HCT116 (cell line): ENCODE results near the gene URB1.

Source experiments
- CEBPB ChIP-seq: IDR thresholded peaks from 2 replicates; pipeline ENCODE4 v1.6.1; 2012; ENCODE audit warnings: low read depth
- EGR1 ChIP-seq: IDR thresholded peaks from 2 replicates; pipeline ENCODE4 v1.6.1; 2012; ENCODE audit warnings: low read depth
- ELF1 ChIP-seq: IDR thresholded peaks from 2 replicates; pipeline ENCODE4 v1.6.1; 2012; ENCODE audit warnings: low read depth, borderline replicate concordance
- EZH2 ChIP-seq: fragments of 200-600 bp; sonication (generic); IDR thresholded peaks from 2 replicates; pipeline ENCODE4 v1.6.1; 2017; ENCODE audit warnings: antibody characterized with exemption, mixed run types
- JUND ChIP-seq: IDR thresholded peaks from 2 replicates; pipeline ENCODE4 v1.6.1; 2012
- POLR2A ChIP-seq: IDR thresholded peaks from 2 replicates; pipeline ENCODE4 v1.7.0; 2011; ENCODE audit warnings: borderline replicate concordance; ENCODE audit not compliant: insufficient read depth, insufficient read length; ENCODE audit errors: extremely low read depth
- POLR2AphosphoS5 ChIP-seq: IDR thresholded peaks from 2 replicates; pipeline ENCODE4 v1.6.1; 2011; ENCODE audit warnings: mild to moderate bottlenecking, low read depth, low read length, moderate library complexity
- SIN3A ChIP-seq: IDR thresholded peaks from 2 replicates; pipeline ENCODE4 v1.6.1; 2012; ENCODE audit warnings: low read depth
- SP1 ChIP-seq: IDR thresholded peaks from 2 replicates; pipeline ENCODE4 v1.6.1; 2012; ENCODE audit warnings: low read depth
- TCF7L2 ChIP-seq: IDR thresholded peaks from 2 replicates; pipeline ENCODE4 v1.7.0; 2011; ENCODE audit warnings: borderline replicate concordance, inconsistent platforms; ENCODE audit not compliant: insufficient read depth, insufficient read length; ENCODE audit errors: extremely low read depth
- YY1 ChIP-seq: IDR thresholded peaks from 2 replicates; pipeline ENCODE4 v1.6.1; 2011; ENCODE audit warnings: low read length, low read depth, moderate library complexity, mild to moderate bottlenecking; ENCODE audit not compliant: insufficient replicate concordance; ENCODE audit errors: extremely low read depth
- ZBTB33 ChIP-seq: IDR thresholded peaks from 2 replicates; pipeline ENCODE4 v1.6.1; 2011; ENCODE audit warnings: mild to moderate bottlenecking, low read length, moderate library complexity; ENCODE audit not compliant: insufficient replicate concordance; ENCODE audit errors: extremely low read depth
- TF ChIP-seq, protein P1 (sequence below), 3 experiments: fragments of 200-600 bp in 1 of 3; sonication (generic) in 1 of 3; IDR thresholded peaks in 2 of 3; conservative IDR thresholded peaks in 1 of 3; 2 replicates each; pipeline ENCODE4 v1.5.1; 2012 to 2017; ENCODE audit warnings: low read depth in 2 of 3, low read length in 2 of 3, antibody characterized with exemption in 1 of 3, borderline replicate concordance in 1 of 3, control low read depth in 1 of 3, mild to moderate bottlenecking in 1 of 3, mixed read lengths in 1 of 3, mixed run types in 1 of 3, moderate library complexity in 1 of 3; ENCODE audit not compliant: insufficient read depth in 1 of 3
- TF ChIP-seq, protein P2 (sequence below): IDR thresholded peaks from 2 replicates; pipeline ENCODE4 v1.6.1; 2012

DNA sequence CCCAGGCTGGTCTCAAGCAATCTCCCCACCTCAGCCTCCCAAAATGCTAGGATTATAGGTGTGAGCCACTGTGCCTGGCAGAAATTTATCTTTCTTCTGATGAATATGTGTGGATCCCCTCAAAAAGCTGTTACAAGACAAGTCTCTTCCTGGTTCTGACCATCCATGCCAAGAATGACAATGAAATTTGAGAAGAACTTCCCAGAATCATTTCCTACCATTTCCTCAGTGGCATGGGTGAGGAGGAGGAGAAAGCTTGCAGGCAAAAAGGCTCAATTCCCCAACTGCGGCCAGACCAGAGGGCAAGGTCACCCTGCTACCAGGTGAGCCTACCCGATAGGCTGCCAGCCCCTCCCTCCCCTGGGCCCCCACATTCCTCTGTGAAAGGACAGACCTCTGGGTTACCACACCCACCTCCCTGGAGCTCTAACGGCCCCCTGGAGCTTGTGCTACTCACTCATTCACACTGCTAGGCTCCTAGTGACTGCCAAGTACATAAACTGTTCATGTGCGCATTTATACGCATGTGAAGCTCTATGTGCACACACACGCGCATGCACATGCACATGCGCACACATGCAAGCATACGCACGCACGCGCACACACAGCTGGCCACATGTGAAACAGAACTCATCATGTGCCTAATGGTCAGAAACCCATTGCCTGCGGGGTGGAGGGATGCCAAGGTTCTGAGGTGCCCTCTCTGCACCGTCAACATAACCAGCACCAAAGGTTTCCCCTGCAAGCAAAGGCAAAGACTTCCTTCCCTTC is 77.1 kb downstream of the URB1 start:
- TF ChIP-seq POLR2A = no peak
- TF ChIP-seq TCF7L2 = no peak
- TF ChIP-seq, protein P1, sequence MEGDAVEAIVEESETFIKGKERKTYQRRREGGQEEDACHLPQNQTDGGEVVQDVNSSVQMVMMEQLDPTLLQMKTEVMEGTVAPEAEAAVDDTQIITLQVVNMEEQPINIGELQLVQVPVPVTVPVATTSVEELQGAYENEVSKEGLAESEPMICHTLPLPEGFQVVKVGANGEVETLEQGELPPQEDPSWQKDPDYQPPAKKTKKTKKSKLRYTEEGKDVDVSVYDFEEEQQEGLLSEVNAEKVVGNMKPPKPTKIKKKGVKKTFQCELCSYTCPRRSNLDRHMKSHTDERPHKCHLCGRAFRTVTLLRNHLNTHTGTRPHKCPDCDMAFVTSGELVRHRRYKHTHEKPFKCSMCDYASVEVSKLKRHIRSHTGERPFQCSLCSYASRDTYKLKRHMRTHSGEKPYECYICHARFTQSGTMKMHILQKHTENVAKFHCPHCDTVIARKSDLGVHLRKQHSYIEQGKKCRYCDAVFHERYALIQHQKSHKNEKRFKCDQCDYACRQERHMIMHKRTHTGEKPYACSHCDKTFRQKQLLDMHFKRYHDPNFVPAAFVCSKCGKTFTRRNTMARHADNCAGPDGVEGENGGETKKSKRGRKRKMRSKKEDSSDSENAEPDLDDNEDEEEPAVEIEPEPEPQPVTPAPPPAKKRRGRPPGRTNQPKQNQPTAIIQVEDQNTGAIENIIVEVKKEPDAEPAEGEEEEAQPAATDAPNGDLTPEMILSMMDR (IDR thresholded peaks at IDR 0.05 in 2 of 3, conservative IDR thresholded peaks at IDR 0.05 in 1 of 3; ENCODE audit: borderline replicate concordance in 1 of 3, insufficient read depth in 1 of 3, low read depth in 2 of 3, low read length in 2 of 3) = no peak
- TF ChIP-seq EGR1 = no peak
- TF ChIP-seq POLR2AphosphoS5 = no peak
- TF ChIP-seq EZH2 = no peak
- TF ChIP-seq CEBPB = no peak
- TF ChIP-seq, protein P2, sequence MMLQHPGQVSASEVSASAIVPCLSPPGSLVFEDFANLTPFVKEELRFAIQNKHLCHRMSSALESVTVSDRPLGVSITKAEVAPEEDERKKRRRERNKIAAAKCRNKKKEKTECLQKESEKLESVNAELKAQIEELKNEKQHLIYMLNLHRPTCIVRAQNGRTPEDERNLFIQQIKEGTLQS = no peak
- TF ChIP-seq SP1 = no peak
- TF ChIP-seq JUND = no peak
- TF ChIP-seq ZBTB33 = no peak
- TF ChIP-seq YY1 = no peak
- TF ChIP-seq SIN3A = no peak
- TF ChIP-seq ELF1 = no peak
